PFSK-1 (cell line): ENCODE data around the gene GABBR1.
A peak's percentile ranks its signal among the peaks of the same experiment; 100 is the strongest.

Experiments used
- FOXP2 ChIP-seq: optimal IDR thresholded peaks from 2 replicates; pipeline ENCODE3; 2011; ENCODE audit warnings: borderline replicate concordance, control low read depth, inconsistent platforms; ENCODE audit not compliant: insufficient read depth; ENCODE audit errors: extremely low read length, extremely low read depth
- POLR2AphosphoS5 ChIP-seq: IDR thresholded peaks from 2 replicates; pipeline ENCODE4 v1.6.1; 2012; ENCODE audit warnings: low read depth, mild to moderate bottlenecking, control low read depth, low read length, moderate library complexity
- REST ChIP-seq, 2 experiments: IDR thresholded peaks; 2 replicates each; pipeline versions ENCODE4 v1.6.1 to v1.8.0; 2011 to 2012; ENCODE audit warnings: low read depth in 2 of 2, low read length in 2 of 2, control low read depth in 1 of 2, inconsistent platforms in 1 of 2, mild to moderate bottlenecking in 1 of 2, moderate library complexity in 1 of 2; ENCODE audit not compliant: insufficient read depth in 1 of 2
- SIN3A ChIP-seq: IDR thresholded peaks from 2 replicates; pipeline ENCODE4 v1.6.1; 2012; ENCODE audit warnings: mild to moderate bottlenecking, low read length, moderate library complexity, borderline replicate concordance; ENCODE audit not compliant: insufficient read depth
- TAF1 ChIP-seq: IDR thresholded peaks from 2 replicates; pipeline ENCODE4 v1.6.1; 2012; ENCODE audit warnings: low read length, control low read depth, borderline replicate concordance; ENCODE audit not compliant: insufficient read depth

Gene GABBR1

DNA sequence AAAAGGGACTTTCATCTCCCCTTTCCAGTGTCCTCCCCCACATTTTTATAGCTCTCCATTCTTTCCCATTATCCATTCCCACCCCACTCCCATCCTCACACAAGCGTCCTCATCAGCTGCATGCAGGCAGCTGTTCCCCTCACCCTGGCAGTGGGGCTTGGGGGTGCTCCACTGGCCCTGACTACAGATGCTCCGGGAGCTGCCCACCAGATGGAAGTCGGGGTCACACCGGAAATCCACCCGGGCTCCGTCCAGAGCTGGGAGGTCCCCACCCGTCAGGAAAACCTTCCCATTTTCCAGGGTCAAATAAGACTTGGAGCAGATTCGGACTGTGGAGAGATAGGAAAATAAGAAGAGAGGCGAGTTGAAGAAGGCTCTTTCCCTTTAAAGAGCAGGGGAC lies 2.7 kb downstream of the GABBR1 start:
- TF ChIP-seq POLR2AphosphoS5 (no peak), FOXP2 (no peak), SIN3A (no peak), TAF1 (no peak), REST (IDR thresholded peaks at IDR 0.05; ENCODE audit: insufficient read depth in 1 of 2, low read depth in 2 of 2, low read length in 2 of 2) (no peak)

DNA sequence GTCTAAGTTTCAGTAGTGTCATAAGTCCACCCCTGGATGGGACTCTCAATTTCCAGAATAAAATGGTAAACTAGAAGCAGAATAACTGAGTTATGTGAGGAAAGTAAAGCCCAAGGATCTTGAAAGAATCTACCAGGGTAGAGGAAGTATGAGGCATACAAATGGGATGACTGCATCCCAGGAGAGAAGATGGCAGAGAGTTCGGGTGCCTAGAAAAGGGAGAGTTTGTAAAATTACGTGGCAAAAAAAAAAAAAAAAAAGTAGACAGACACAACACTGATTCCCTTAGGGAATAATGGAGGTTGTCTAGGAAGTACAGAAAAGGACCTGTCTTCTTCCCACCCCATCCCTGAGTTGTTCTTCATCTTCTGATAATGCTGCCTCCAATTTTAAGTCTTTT lies 3.4 kb downstream of the GABBR1 start:
- TF ChIP-seq FOXP2 (no peak), POLR2AphosphoS5 (no peak), REST (IDR thresholded peaks at IDR 0.05; ENCODE audit: insufficient read depth in 1 of 2, low read depth in 2 of 2, low read length in 2 of 2) (no peak), TAF1 (no peak), SIN3A (no peak)

DNA sequence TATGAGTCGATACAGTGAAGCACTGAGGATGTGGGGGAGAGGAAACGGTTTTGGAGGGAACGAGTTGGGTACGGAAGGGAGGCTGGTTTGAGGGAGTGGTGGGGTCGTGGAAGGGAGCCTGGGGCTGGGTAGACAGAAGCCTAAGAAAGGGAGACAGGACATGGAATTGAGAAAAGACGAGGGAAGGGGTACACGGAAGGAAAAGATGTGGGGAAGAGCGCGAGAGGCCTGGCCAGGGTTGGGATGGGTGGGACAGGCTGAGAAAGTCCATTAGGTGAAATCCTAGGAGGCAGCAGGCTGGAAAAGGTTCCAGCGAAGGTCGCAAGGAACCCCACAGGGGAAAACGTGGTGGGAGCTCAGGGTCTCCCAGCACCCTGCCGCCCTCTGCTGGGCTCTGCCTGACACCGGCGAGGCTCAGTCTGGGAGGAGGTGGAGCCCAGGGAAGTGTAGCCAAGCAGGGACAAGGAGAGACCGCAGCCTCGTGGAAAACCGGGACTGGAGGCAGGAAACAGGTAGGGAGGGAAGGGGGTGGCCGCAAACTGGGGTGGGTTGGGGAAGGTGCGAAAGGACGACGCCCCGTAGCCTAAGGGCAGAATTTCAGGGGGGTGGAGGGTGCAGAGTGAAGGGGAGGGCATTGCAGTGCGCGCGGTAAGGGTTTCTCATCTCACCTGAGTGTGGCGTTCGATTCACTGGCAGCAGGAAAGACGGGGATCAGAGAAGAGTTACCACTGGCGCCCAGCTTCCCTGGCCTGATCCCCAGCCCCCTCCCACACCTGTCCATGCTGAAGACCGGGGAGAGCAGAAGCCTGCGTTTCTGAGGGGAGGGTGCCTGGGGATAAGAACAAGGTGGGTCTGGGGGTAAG lies 4.3 kb downstream of the GABBR1 start:
- TF ChIP-seq FOXP2 (no peak), POLR2AphosphoS5 (peak; percentile 53; the same call in 1 of the 2 replicates), SIN3A (0 out of 2 replicates have a peak, but pooled peaks have one; percentile 47), REST (IDR thresholded peaks at IDR 0.05; ENCODE audit: insufficient read depth in 1 of 2, low read depth in 2 of 2, low read length in 2 of 2) (0 out of 4 replicates have a peak, but pooled peaks of 1 of the 2 experiments have one; percentile 20), TAF1 (no peak)

- TF ChIP-seq TAF1 (peak; percentile 66; the same call in 1 of the 2 replicates), FOXP2 (peak; percentile 52), REST (IDR thresholded peaks at IDR 0.05; ENCODE audit: insufficient read depth in 1 of 2, low read depth in 2 of 2, low read length in 2 of 2) (no peak), POLR2AphosphoS5 (peak; percentile 92)
Observed at GRCh38 chr6:29627755-29628418, 5.1 kb downstream of the GABBR1 start.
